Suprapubic skin (tissue), 4 donors: ENCODE data around the gene S1PR4. TPM values are rescaled to one million over a fixed set of nuclear protein-coding genes. Genes with fewer than 3 reads are reported as not detected.

ENCODE experiments used
- DNase-seq, 2 donors: peaks; one replicate each; pipeline ENCODE4 v3.0.0-alpha.2; 2019; ENCODE audit warnings: low spot score in 2 of 2
- H3K27ac ChIP-seq: fragments of 200-600 bp; sonication (generic); one replicate; pipeline ENCODE4 v1.5.1; 2019
- H3K27me3 ChIP-seq: fragments of 200-600 bp; sonication (generic); one replicate; pipeline ENCODE4 v1.5.1; 2019
- H3K36me3 ChIP-seq: fragments of 200-600 bp; sonication (generic); one replicate; pipeline ENCODE4 v1.5.1; 2019
- H3K4me1 ChIP-seq: fragments of 200-600 bp; sonication (generic); one replicate; pipeline ENCODE4 v1.5.1; 2019
- H3K4me3 ChIP-seq: fragments of 200-600 bp; sonication (generic); one replicate; pipeline ENCODE4 v1.5.1; 2019; ENCODE audit warnings: mild to moderate bottlenecking
- H3K9me3 ChIP-seq: fragments of 200-600 bp; sonication (generic); one replicate; pipeline ENCODE4 v1.5.1; 2019
- EP300 ChIP-seq: sonication (generic); formaldehyde crosslinking; IDR thresholded peaks from one replicate; pipeline ENCODE4 v1.6.1; 2017; ENCODE audit warnings: antibody characterized with exemption
- POLR2A ChIP-seq, 2 donors: fragments of 450-650 bp; IDR thresholded peaks; one replicate each; pipeline ENCODE4 v1.6.1; 2017; ENCODE audit warnings: antibody characterized with exemption in 2 of 2, mild to moderate bottlenecking in 2 of 2, moderate library complexity in 2 of 2
- POLR2AphosphoS5 ChIP-seq, 3 donors: sonication (generic); formaldehyde crosslinking; IDR thresholded peaks; one replicate each; pipeline ENCODE4 v1.6.1; 2017; ENCODE audit warnings: antibody characterized with exemption in 3 of 3
- WGBS: methylation state at CpG from one replicate; pipeline ENCODE4 v1.1.5; 2018; 5-methylcytosine and 5-hydroxymethylcytosine counted together
- total RNA-seq, 4 donors: library from RNA; depleted of rRNA; stranded (reverse); fragments of >200 nt; gene quantifications; one replicate each; pipeline ENCODE4 v1.1.0, GENCODE V29; 2016
- TF ChIP-seq, protein P1 (sequence below), 2 donors: fragments of 200-600 bp in 1 of 2; fragments of 450-650 bp in 1 of 2; sonication (generic) in 1 of 2; IDR thresholded peaks; one replicate each; pipeline ENCODE4 v1.5.1; 2016 to 2019; ENCODE audit warnings: antibody characterized with exemption in 2 of 2, mild to moderate bottlenecking in 1 of 2, moderate library complexity in 1 of 2

The S1PR4 gene
- total RNA-seq, 4 donors from 2014 or later = 0.42 to 2.5 (median 1.9) TPM

DNA sequence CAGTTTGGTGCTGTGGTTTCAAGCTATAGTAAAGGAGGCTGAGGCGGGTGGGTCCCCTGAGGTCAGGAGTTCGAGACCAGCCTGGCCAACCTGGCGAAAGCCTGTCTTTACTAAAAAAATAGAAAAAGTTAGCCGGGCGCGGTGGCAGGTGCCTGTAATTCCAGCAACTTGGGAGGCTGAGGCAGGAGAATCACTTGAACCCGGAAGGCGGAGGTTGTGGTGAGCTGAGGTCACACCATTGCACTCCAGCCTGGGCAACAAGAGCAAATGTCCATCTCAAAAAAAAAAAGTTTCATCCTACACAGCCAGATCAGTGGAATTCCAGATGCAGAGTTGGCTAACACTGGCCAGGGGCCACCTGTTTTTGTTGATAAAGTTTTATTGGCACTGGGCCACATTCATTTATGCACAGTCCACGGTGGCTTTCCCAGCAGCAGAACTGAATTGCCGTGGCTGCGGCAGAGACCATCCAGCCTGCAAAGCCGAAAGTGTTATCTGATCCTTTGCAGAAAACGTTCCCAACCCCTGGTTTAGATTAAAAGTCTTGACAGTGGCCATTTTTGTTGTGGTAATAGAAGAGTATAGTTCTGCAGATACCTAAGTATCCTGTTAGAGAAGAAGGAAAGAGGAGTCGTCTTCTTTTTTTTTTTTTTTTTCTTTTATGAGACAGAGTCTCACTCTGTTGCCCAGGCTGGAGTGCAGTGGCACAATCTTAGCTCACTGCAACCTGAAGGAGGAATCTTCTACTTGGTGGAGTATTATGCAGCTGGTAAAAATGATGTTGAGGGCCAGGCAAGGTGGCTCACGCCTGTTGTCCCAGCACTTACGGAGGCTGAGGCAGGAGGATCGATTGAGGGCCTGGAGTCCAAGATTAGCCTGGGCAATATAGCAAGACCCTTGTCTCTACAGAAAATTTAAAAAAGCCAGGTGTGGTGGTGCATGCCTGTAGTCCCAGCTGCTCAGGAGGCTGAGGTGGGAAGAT lies 15.8 kb downstream of the S1PR4 start:
- WGBS = 89% methylated on average over 17 of the region's 17 CpGs
- Histone ChIP-seq H3K4me3 (no peak overlapping the region), H3K36me3 (peaks cover 17% of the 10 kb centered on the region), H3K4me1 (no peaks in the 10 kb centered on the region), H3K27me3 (no peaks in the 10 kb centered on the region), H3K27ac (no peak overlapping the region), H3K9me3 (no peaks in the 10 kb centered on the region)
- no peak for TF ChIP-seq EP300
- TF ChIP-seq POLR2AphosphoS5 (IDR thresholded peaks at IDR 0.05) = no peak
- no peak for TF ChIP-seq POLR2A (IDR thresholded peaks at IDR 0.05)
- TF ChIP-seq, protein P1, sequence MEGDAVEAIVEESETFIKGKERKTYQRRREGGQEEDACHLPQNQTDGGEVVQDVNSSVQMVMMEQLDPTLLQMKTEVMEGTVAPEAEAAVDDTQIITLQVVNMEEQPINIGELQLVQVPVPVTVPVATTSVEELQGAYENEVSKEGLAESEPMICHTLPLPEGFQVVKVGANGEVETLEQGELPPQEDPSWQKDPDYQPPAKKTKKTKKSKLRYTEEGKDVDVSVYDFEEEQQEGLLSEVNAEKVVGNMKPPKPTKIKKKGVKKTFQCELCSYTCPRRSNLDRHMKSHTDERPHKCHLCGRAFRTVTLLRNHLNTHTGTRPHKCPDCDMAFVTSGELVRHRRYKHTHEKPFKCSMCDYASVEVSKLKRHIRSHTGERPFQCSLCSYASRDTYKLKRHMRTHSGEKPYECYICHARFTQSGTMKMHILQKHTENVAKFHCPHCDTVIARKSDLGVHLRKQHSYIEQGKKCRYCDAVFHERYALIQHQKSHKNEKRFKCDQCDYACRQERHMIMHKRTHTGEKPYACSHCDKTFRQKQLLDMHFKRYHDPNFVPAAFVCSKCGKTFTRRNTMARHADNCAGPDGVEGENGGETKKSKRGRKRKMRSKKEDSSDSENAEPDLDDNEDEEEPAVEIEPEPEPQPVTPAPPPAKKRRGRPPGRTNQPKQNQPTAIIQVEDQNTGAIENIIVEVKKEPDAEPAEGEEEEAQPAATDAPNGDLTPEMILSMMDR (IDR thresholded peaks at IDR 0.05) = no peak
- DNase-seq = no peak

DNA sequence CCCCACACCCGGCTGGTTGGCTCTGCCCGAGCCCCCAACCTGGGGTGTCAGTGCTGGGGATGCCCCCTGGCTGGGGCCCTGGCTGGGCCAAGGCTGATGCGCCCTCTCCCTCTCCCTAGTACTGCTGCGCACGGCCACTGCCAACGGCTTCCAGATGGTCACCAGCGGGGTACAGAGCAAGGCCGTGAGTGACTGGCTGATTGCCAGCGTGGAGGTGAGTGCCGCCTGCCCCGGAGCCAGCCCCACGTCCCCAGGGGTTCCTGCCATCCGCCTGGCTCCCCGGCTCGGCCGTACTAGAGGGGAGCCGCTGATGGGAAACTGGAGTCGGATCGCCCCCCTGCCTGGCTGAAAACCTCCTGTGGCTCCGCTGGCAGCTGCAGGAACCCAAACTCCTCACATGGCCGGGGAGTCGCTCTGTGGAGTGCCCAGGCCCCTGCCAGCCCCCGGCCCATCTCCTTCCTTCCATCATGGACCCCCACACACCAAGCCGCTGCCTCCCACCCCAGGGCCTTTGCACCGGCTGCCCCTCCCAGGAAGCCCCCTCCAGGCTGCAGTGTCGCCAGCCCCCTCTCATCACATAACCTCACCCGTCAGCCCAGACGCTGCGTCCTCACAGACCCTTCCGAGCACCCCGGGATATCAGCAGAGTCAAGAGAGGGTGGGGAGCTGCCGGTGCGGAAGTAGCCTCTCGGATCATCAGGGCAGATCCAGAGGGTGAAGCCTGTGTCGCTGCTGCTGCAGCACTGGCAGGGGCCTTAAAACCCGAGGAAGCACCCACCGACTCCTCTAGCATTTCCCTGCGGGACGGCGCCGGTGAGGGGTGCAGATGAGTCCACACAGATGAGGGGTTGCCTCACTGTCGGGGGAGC lies 17.7 kb downstream of the S1PR4 start:
- H3K9me3 ChIP-seq = no peaks in the 10 kb centered on the region
- TF ChIP-seq, protein P1 (IDR thresholded peaks at IDR 0.05) = no peak
- TF ChIP-seq POLR2AphosphoS5 (IDR thresholded peaks at IDR 0.05) (no peak), POLR2A (IDR thresholded peaks at IDR 0.05) (no peak), EP300 (no peak)
- H3K4me1 ChIP-seq = no peaks in the 10 kb centered on the region
- peaks cover 21% of the 10 kb centered on the region for H3K36me3 ChIP-seq
- no peaks in the 10 kb centered on the region for H3K27me3 ChIP-seq
- no peak for DNase-seq
- H3K27ac ChIP-seq = no peak overlapping the region
- 91% methylated on average over 32 of the region's 42 CpGs for WGBS
- H3K4me3 ChIP-seq = no peak overlapping the region

DNA sequence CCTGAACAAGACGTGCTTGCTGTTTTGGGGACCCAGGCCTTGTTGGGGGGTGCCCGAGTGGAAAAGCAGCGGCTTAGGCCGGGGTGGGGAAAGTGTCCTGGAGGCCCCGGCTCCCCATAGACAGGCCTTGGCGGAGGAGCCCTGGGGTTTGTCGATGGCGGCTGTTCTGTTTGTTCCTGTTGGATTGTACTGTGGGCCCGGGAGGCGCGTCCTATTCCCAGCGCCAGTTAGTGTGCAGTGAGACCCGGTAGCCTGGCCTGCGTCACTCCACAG lies 18.3 kb downstream of the S1PR4 start:
- TF ChIP-seq POLR2AphosphoS5 (IDR thresholded peaks at IDR 0.05) = no peak
- TF ChIP-seq, protein P1 (IDR thresholded peaks at IDR 0.05) = no peak
- H3K9me3 ChIP-seq = no peaks in the 10 kb centered on the region
- no peak overlapping the region for H3K4me3 ChIP-seq
- 86% methylated on average over 7 of the region's 14 CpGs for WGBS
- H3K36me3 ChIP-seq = peaks cover 27% of the 10 kb centered on the region
- no peak for DNase-seq
- no peaks in the 10 kb centered on the region for H3K4me1 ChIP-seq
- no peaks in the 10 kb centered on the region for H3K27me3 ChIP-seq
- no peak overlapping the region for H3K27ac ChIP-seq

DNA sequence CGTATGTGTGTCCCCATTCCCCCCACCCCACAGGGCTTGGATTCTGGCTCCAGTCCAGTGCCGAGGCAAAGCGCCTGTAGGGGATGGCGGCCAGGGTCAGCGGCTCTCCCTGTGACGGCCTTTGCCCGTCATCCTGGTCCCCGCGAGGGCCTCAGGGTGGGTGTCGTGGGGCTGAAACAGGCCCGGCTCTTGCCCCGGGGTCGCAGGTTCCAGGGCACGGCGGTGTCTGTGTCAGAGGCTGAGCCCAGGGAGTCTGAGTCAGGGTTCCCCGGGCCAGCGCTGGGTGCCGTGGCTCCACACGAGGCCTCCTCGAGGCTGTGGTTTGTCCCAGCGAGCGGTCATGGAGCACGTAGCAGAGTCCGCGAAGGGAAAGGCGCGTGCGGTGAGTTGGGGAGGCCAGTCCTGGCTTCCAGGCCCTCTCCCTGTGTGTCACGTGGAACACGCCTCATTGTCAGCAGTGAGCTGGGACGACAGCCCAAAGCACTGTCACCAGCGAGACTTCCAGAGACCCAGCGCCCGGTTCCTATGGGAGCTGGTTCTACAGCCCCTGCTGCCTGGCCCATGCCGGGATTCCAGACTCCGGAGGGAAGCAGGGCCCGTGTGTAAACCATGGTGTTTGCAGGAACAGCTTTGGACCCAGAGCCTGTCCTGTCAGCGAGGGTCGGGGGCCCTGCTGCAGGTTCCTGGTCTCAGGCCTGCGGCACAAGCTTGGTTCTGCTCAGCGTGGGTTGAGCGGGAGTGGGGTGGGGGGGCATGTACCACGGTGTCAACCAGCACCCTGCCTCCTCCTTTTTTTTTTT lies 20.5 kb downstream of the S1PR4 start:
- no peak for DNase-seq
- TF ChIP-seq POLR2AphosphoS5 (IDR thresholded peaks at IDR 0.05) (no peak), EP300 (no peak), POLR2A (IDR thresholded peaks at IDR 0.05) (no peak)
- TF ChIP-seq, protein P1 (IDR thresholded peaks at IDR 0.05) = no peak
- Histone ChIP-seq H3K27me3 (no peaks in the 10 kb centered on the region), H3K36me3 (peaks cover 38% of the 10 kb centered on the region), H3K9me3 (no peaks in the 10 kb centered on the region), H3K4me1 (no peaks in the 10 kb centered on the region), H3K4me3 (no peak overlapping the region), H3K27ac (no peak overlapping the region)
- WGBS = 87% methylated on average over 24 of the region's 43 CpGs
